Measurements from ENCODE around the gene UNC45B. TPM values are rescaled to one million over a fixed set of nuclear protein-coding genes. Genes with fewer than 3 reads are reported as not detected.

UNC45B gene
- total and polyA plus RNA-seq, 2 of the 8 experiments (the other 6 are each of a cell fraction or from before 2014, with no cell fraction given): 0.06 to 0.15 TPM

- CTCF ChIA-PET (ENCODE audit: partially characterized antibody): interaction anchor here (1.2 to 2.5 kb wide), 4 partner anchors 18 to 367 kb away, joined by 3 to 9 read pairs (median 6); no protein-coding TSS in a partner anchor
- Histone ChIP-seq H3K27me3 (replicated peaks in 1 of 4; ENCODE audit: control insufficient read depth in 3 of 4, extremely low read depth in 1 of 4, insufficient read depth in 3 of 4, low read length in 3 of 4) (no peaks in the 10 kb centered on the region), H3K4me3 (ENCODE audit: extremely low read depth in 1 of 4, insufficient read depth in 2 of 4, low read depth in 3 of 4, low read length in 4 of 4) (no peak overlapping the region), H2AFZ (ENCODE audit: low read length) (no peak overlapping the region), H2BK12ac (ENCODE audit: low read depth, low read length) (no peak overlapping the region), H3K23ac (ENCODE audit: insufficient read length) (no peak overlapping the region), H3K9ac (replicated peaks in 1 of 4; ENCODE audit: extremely low read depth in 1 of 4, low read depth in 3 of 4, low read length in 3 of 4) (no peak overlapping the region; a peak in 1 of 7 replicates), H3K4ac (replicated peaks; ENCODE audit: insufficient read length, low read depth, low read length) (no peak overlapping the region), H2AK5ac (ENCODE audit: low read depth, low read length) (no peak overlapping the region), H3K79me1 (ENCODE audit: low read depth, low read length) (no peaks in the 10 kb centered on the region; the same call in 1 of the 2 replicates), H3K56ac (replicated peaks; ENCODE audit: insufficient read length, low read depth, low read length) (no peak overlapping the region), H2BK120ac (replicated peaks; ENCODE audit: low read depth, low read length) (no peak overlapping the region), H4K5ac (ENCODE audit: insufficient read length, low read depth, low read length) (no peak overlapping the region), H2BK15ac (ENCODE audit: low read length) (no peak overlapping the region), H2BK20ac (ENCODE audit: low read length) (no peak overlapping the region), H3K14ac (ENCODE audit: insufficient read length) (no peak overlapping the region), H3K27ac (ENCODE audit: low read depth, low read length) (no peak overlapping the region), H3K9me3 (ENCODE audit: insufficient read depth in 2 of 2, low read depth in 1 of 2, low read length in 1 of 2) (no peaks in the 10 kb centered on the region), H3K79me2 (ENCODE audit: control insufficient read depth in 1 of 2, insufficient read depth in 2 of 2, low read length in 2 of 2) (no peaks in the 10 kb centered on the region), H4K91ac (replicated peaks; ENCODE audit: insufficient read length, low read length) (no peak overlapping the region), H4K8ac (ENCODE audit: extremely low read depth, insufficient read depth, low read length) (no peak overlapping the region), H3K36me3 (ENCODE audit: control insufficient read depth in 2 of 4, insufficient read depth in 4 of 4, low read length in 3 of 4) (no peaks in the 10 kb centered on the region), H4K20me1 (replicated peaks in 1 of 2; ENCODE audit: control insufficient read depth in 1 of 2, insufficient read depth in 2 of 2, low read length in 2 of 2) (peaks cover 0 to 2% of the 10 kb centered on the region in 2 experiments), H3K4me2 (ENCODE audit: insufficient read depth in 1 of 2, low read depth in 2 of 2, low read length in 2 of 2) (no peak overlapping the region), H3K23me2 (ENCODE audit: low read depth, low read length) (no peaks in the 10 kb centered on the region; the same call in 1 of the 2 replicates), H3K4me1 (replicated peaks in 1 of 4; ENCODE audit: control insufficient read depth in 3 of 4, insufficient read depth in 4 of 4, low read length in 3 of 4) (no peaks in the 10 kb centered on the region; a peak in 1 of 7 replicates), H2BK5ac (ENCODE audit: low read depth, low read length) (no peak overlapping the region), H3K18ac (ENCODE audit: extremely low read depth, low read length) (no peak overlapping the region)
- DNase-seq (ENCODE audit: low read depth in 1 of 2, low spot score in 2 of 2) (no peak), FAIRE-seq (no peak)
- 73% methylated on average over 5 of the region's 5 CpGs; no CpG with 5 or more reads in 1 of the 2 experiments for WGBS, 2 experiments (ENCODE audit: extremely low coverage in 1 of 2, insufficient coverage in 1 of 2, insufficient read length in 1 of 2, insufficient replicate concordance in 2 of 2, low coverage in 1 of 2, low lambda C conversion rate in 2 of 2, missing lambda C conversion rate in 1 of 2)
- POLR2A ChIA-PET (ENCODE audit: partially characterized antibody): interaction anchor here (0.6 kb wide), 1 partner anchor 726 kb away, joined by 4 read pairs; no protein-coding TSS in a partner anchor
- no peak for TF ChIP-seq SP1 (IDR thresholded peaks at IDR 0.05; ENCODE audit: low read depth, low read length)
- no peak for TF ChIP-seq USF2 (IDR thresholded peaks at IDR 0.05; ENCODE audit: low read length)
- TF ChIP-seq RBBP5 (IDR thresholded peaks at IDR 0.05; ENCODE audit: borderline replicate concordance, low read depth, low read length): no peak
- no peak for TF ChIP-seq ATF3 (IDR thresholded peaks at IDR 0.05; ENCODE audit: insufficient read depth, low read depth, low read length)
- no peak for TF ChIP-seq NRF1 (IDR thresholded peaks at IDR 0.05; ENCODE audit: low read depth, low read length)
- TF ChIP-seq POLR2A (IDR thresholded peaks at IDR 0.05; ENCODE audit: control extremely low read depth in 1 of 2, low read depth in 2 of 2, low read length in 2 of 2): no peak
- no peak for TF ChIP-seq POU5F1 (IDR thresholded peaks at IDR 0.05; ENCODE audit: low read depth, low read length)
- TF ChIP-seq HDAC2 (IDR thresholded peaks at IDR 0.05; ENCODE audit: borderline replicate concordance in 1 of 2, low read depth in 2 of 2, low read length in 2 of 2): no peak
- no peak for TF ChIP-seq NANOG (IDR thresholded peaks at IDR 0.05; ENCODE audit: insufficient read depth, low read depth, low read length, poor library complexity, severe bottlenecking)
These were observed 18.9 kb downstream of the UNC45B start for GRCh38 chr17:35166526-35166925.
